ENCODE results near the gene ASTN2. TPM values are rescaled to one million over a fixed set of nuclear protein-coding genes. Genes with fewer than 3 reads are reported as not detected.

The ASTN2 gene
- polyA plus RNA-seq, 2 of the 4 experiments (the other 2 are of a cell fraction), result 5.8 to 11.6 TPM

DNA sequence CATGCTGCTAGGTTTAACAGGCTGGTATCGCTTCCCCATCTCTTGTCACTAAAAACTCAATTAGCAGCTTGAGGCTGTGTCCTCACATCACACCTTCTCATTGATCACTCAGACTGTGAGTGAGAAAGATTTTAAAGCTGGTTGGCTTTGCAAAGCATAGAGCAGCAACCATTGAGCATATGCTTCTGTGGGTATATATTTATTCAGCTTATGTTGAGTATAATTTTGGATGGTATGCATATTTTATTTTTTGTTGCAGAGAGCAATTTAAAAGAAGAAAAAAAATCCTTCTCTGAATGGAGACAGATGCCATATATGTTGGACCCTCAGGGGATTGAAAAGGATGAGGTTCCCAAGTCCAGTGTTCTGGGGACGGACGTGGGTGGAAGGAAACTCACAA, 565.1 kb downstream of the ASTN2 start:
- ChIA-PET POLR2A (no interaction called here), CTCF (interaction anchor here (1.2 to 1.5 kb wide), 3 partner anchors 11 to 113 kb away, joined by 3 to 11 read pairs (median 3); no protein-coding TSS in a partner anchor)
- Histone ChIP-seq H3K9me3 (no peaks in the 10 kb centered on the region), H3K27ac (no peak overlapping the region), H3K4me1 (no peaks in the 10 kb centered on the region), H3K4me2 (no peak overlapping the region), H3K4me3 (no peak overlapping the region)
- no peak for ATAC-seq
- TF ChIP-seq CEBPB (IDR thresholded peaks at IDR 0.05) (no peak), JUNB (IDR thresholded peaks at IDR 0.05) (no peak), CHD2 (IDR thresholded peaks at IDR 0.05; ENCODE audit: low read length, partially characterized antibody) (no peak), HOXB5 (CRISPR knock-in tag; IDR thresholded peaks at IDR 0.05) (no peak), ELK1 (IDR thresholded peaks at IDR 0.05; ENCODE audit: low read depth, low read length) (no peak), NFE2L2 (conservative IDR thresholded peaks at IDR 0.05; ENCODE audit: low read length) (no peak)
- TF ChIP-seq, protein P1, sequence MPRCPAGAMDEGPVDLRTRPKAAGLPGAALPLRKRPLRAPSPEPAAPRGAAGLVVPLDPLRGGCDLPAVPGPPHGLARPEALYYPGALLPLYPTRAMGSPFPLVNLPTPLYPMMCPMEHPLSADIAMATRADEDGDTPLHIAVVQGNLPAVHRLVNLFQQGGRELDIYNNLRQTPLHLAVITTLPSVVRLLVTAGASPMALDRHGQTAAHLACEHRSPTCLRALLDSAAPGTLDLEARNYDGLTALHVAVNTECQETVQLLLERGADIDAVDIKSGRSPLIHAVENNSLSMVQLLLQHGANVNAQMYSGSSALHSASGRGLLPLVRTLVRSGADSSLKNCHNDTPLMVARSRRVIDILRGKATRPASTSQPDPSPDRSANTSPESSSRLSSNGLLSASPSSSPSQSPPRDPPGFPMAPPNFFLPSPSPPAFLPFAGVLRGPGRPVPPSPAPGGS (IDR thresholded peaks at IDR 0.05), result no peak
- FAIRE-seq, result no peak
- 14% methylated on average over 3 of the region's 3 CpGs for WGBS (ENCODE audit: missing lambda C conversion rate)
- no peak for DNase-seq (ENCODE audit: low read depth in 1 of 2, low spot score in 1 of 2)

DNA sequence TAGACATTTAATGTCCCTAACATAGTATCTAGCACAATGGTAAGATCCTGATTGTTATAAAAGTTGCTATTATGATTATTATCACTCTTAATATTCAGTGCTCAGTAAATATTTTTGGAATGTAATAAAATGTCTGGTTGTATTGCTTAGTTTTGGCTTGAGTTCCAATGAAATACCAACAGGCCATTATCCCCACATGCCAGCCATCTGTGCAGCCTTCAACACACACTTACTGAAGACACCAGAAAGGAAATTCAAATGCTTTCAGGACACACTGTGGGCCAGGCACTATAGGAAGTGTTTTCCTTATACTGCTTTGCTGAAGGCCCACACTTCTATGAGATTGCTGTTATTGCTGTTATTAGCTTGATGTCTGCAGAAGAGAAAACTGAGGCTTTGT, 570.2 kb downstream of the ASTN2 start:
- ATAC-seq (no peak), DNase-seq (ENCODE audit: low read depth in 1 of 2, low spot score in 1 of 2) (no peak), FAIRE-seq (no peak)
- CTCF ChIA-PET, result no interaction called here
- Histone ChIP-seq H3K4me2 (no peak overlapping the region), H3K9me3 (no peaks in the 10 kb centered on the region), H3K4me3 (no peak overlapping the region), H3K27ac (no peak overlapping the region), H3K4me1 (no peaks in the 10 kb centered on the region)
- POLR2A ChIA-PET, result no interaction called here
- TF ChIP-seq REST (IDR thresholded peaks at IDR 0.05), result no peak
- no peak for TF ChIP-seq PHF8 (IDR thresholded peaks at IDR 0.05; ENCODE audit: borderline replicate concordance, low read depth)
- TF ChIP-seq CHD4 (IDR thresholded peaks at IDR 0.05; ENCODE audit: borderline replicate concordance), result no peak
- no peak for TF ChIP-seq GATA3 (IDR thresholded peaks at IDR 0.05; ENCODE audit: borderline replicate concordance)
- TF ChIP-seq ZC3H11A (IDR thresholded peaks at IDR 0.05), result no peak
- no peak for TF ChIP-seq JUN (IDR thresholded peaks at IDR 0.05)
- no peak for TF ChIP-seq ZNF302 (CRISPR knock-in tag; IDR thresholded peaks at IDR 0.05)
- no peak for TF ChIP-seq BHLHE40 (IDR thresholded peaks at IDR 0.05; ENCODE audit: low read depth, low read length)
- TF ChIP-seq RCOR1 (IDR thresholded peaks at IDR 0.05; ENCODE audit: low read depth, low read length), result no peak
- no peak for TF ChIP-seq E2F6 (IDR thresholded peaks at IDR 0.05; ENCODE audit: borderline replicate concordance, low read depth)
